Tongue (tissue), 2 donors: Measurements from ENCODE around the gene SPON1. TPM values are rescaled to one million over a fixed set of nuclear protein-coding genes. Genes with fewer than 3 reads are reported as not detected.
A peak's percentile ranks its signal among the peaks of the same experiment; 100 is the strongest.
"Not testable (repeated sequence)": the region's sequence is repeated elsewhere in the genome, so short reads cannot be mapped to it uniquely, and the experiment has no call there.

Source experiments
- DNase-seq: peaks from one replicate; pipeline ENCODE4 v3.0.0-alpha.2; 2015
- total RNA-seq: library from RNA; depleted of rRNA; stranded (reverse); fragments of >200 nt; gene quantifications from one replicate; pipeline ENCODE4 v1.2.3, GENCODE V29; 2014

SPON1 gene
- total RNA-seq, 1 donor from 2014 or later: 24.4 TPM

- peak; percentile 86 for DNase-seq
Measured at GRCh38 chr11:14249121-14249963, 286.8 kb downstream of the SPON1 start.

- DNase-seq: no peak
Measured at GRCh38 chr11:14251754-14252153, 289.2 kb downstream of the SPON1 start.

GRCh38 chr11:14252501-14252900 is 290.0 kb downstream of the SPON1 start:
- not testable (repeated sequence) for DNase-seq

- peak; percentile 89 for DNase-seq
Measured at GRCh38 chr11:14253421-14253820, 290.9 kb downstream of the SPON1 start.

GRCh38 chr11:14253840-14254239 is 291.3 kb downstream of the SPON1 start:
- DNase-seq: peak; percentile 77

- DNase-seq: no peak
Measured at GRCh38 chr11:14254533-14255237, 292.2 kb downstream of the SPON1 start.

GRCh38 chr11:14255238-14255534 is 292.7 kb downstream of the SPON1 start:
- DNase-seq: peak; percentile 85

GRCh38 chr11:14258221-14258935 is 295.9 kb downstream of the SPON1 start:
- DNase-seq: no peak

- peak; percentile 14 for DNase-seq
Measured at GRCh38 chr11:14259186-14259784, 296.8 kb downstream of the SPON1 start.

- DNase-seq: no peak
Measured at GRCh38 chr11:14259878-14260277, 297.4 kb downstream of the SPON1 start.

- DNase-seq: peak; percentile 78
Measured at GRCh38 chr11:14261066-14261465, 298.5 kb downstream of the SPON1 start.

- no peak for DNase-seq
Measured at GRCh38 chr11:14262271-14262846, 299.8 kb downstream of the SPON1 start.

- no peak for DNase-seq
Measured at GRCh38 chr11:14264966-14265365, 302.4 kb downstream of the SPON1 start.

GRCh38 chr11:14266622-14267021 is 304.1 kb downstream of the SPON1 start:
- DNase-seq: no peak

- DNase-seq: no peak
Measured at GRCh38 chr11:14267861-14268635, 305.5 kb downstream of the SPON1 start.

GRCh38 chr11:14269692-14270573 is 307.4 kb downstream of the SPON1 start:
- DNase-seq: no peak

- no peak for DNase-seq
Measured at GRCh38 chr11:14270690-14271542, 308.4 kb downstream of the SPON1 start.

GRCh38 chr11:14273895-14274294 is 311.4 kb downstream of the SPON1 start:
- no peak for DNase-seq

- DNase-seq: no peak
Measured at GRCh38 chr11:14275076-14275475, 312.6 kb downstream of the SPON1 start.
